Dedifferentiated amniotic fluid mesenchymal stem cell (primary cell): Measurements from ENCODE around the gene EBF3.
"Not testable (repeated sequence)": the region's sequence is repeated elsewhere in the genome, so short reads cannot be mapped to it uniquely, and the experiment has no call there.

ENCODE experiments used
- DNase-seq: peaks from one replicate; pipeline ENCODE4 v3.0.0-alpha.2; 2016; ENCODE audit errors: extremely low spot score

The EBF3 gene

DNA sequence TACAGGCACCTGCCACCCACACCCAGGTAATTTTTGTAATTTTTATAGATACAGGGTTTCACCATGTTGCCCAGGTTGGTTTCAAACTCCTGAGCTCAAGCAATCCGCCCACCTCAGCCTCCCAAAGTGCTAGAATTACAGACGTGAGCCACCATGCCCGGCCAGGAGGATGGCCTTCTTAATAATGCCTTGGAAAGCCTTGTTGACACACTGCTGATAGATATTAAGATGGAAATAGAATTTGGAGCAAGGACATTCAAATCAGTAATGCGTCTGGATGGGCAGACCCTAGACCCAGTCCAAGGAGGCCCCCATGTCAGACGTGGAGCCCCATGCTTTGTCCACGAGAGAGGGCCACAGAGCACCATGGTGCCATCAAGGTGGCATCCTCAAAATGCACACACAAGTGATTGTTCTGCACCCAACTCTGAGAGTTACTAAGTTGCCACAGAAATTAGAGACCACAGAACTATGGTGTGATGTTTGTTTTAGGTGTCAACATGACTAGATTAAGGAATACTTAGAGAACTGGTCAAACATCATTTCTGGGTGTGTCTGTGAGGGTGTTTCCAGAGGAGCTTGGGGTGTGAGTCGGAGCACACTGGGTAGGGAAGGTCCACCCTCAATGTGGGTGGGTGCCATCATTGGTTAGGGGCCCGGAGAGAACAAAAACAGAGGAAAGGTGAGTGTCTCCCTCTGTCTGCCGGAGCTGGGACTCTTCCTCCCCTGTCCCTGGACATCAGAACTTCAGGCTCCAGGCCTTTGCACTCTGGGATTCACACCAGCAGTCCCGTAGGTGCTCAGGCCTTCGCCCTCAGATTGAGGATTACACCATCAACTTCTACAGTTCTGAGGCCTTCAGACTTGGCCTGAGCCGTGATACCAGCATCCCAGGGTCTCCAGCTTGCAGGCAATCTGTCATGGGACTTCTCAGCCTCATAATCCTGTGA, 34.5 kb downstream of the EBF3 start:
- DNase-seq, result no peak

DNA sequence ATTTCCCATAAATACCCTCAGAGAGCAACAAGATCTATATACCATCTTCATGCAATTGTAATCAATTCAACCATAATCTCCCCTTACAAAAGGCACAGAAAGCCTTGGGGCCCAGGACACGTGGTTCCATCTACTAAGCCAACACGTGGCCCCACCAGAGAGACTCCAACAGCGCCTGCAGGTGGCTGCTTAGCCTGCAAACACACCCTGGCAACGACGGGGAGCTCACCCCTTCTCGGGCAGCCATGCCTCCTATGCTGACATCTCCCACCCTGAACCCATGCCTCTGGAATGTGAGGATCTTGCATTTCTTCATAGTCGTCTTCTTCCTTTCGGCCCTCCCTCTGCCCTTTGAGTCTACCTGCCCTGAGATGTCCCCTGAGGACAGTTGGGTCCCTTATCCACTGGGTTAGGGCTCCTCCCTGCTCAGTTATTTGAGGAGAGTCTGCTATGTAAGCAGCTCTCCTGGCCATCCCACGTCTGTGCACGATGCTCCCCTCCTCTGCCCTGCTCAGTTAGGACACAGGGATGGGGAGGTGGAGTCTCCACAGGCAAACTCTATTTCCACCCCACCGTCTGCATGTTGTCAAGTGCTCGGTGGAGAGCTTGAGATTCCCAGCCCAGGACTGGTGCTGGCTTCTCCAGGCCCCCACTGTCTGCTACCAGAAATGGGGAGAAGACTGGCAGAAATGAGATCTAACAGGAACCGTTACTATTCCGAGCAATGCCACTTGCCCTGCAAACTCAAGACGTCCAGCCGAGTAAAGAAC, 36.5 kb downstream of the EBF3 start:
- DNase-seq, result no peak

DNA sequence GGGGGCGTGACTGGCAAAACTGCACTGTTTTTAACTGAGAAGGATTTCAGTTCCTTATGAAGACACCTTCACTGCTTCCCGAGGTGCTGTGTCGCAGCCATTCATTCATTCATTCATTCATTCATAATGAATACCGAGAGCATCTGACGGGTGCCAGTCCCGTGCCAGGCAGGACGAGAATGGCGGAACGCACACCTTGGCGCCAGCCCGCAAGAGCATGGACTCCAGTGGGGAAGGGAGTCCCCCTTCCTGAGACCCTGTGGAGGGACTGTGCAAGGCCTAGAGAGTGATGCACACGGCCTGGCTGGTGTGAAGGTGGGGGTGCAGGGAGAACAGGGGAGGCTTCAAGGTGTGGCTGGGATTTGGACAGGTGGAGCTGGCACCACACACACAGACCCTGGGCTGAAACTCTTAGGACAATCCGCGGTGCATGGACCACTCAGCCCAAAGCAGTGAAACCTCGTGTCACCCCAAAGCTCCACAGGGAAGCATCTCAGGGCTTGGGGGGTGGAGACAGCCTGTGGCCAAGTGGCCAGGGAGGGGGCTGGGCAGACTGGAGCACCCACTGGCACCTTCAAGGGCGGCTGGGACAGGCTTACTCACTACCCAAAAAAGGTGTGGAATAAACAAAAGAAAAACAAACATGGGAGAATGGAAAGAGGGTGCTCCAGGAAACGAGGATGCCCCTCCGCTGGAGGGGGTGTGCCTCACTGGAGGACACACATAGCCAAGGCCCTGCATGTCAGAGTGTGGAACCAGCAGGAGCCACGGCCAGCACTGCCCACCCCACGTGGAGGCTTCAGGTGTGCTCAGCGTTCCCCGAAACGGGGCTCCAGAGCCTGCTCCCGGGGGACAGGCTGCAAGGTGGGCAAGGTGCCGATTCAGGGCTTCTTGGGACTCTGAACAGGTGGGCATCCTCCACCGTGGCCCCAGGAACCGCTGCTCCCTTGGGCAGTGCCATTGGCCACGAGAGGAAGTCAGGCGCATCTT, 37.7 kb downstream of the EBF3 start:
- no peak for DNase-seq

DNA sequence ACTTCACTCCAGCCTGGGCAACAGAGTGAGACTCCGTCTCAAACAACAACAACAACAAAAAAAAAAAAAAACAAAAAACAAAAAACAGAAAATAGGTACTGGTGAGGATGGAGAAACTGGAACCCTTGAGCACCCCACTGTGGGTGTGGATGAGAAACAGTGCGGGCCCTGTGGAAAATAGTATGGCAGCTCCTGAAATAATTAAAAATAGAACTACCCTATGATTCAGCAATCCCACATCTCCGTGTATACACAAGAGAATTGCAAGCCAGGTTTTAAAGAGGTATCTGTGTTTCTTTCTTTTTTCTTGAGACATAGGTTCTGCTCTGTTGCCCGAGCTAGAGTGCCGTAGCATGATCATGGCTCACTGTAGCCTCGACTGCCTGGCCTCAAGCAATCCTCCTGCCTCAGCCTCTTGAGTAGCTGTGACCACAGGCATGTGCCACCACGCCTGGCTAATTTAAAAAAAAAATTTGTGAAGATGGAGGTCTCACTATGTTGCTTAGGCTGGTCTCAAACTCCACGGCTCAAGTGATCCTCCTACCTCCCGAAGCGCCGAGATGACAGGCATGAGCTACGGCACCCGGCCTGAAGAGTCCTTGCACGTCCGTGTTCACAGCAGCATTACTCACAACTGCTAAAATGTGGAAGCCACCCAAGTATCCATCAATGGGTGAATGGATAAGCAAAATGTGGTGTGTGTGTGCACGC, 39.5 kb downstream of the EBF3 start:
- no peak for DNase-seq

DNA sequence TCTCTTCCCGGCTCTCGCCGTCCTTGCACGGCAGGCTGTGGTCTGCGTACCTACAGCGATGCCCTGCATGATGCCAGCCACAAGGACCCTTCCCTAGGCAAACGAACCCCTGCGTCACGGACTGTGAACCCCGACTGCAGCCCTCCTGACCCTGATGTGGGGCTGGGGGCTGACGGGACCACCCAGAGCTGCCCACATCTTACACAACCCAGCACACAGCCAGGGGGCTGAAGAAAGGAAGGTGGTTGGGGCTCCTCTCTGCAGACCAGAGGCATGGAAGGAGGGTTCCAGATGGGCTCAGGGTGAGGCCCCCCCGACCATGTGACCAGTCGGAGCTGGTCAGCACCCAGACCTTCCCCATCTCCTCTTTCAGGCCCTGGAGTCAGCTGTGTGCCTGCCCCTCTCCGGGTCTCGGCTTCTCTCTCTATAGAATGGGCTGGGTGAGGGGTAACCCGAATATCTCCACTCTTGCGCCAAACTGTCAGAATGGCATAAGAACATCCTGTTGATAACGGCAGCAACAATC, 41.4 kb downstream of the EBF3 start:
- no peak for DNase-seq

DNA sequence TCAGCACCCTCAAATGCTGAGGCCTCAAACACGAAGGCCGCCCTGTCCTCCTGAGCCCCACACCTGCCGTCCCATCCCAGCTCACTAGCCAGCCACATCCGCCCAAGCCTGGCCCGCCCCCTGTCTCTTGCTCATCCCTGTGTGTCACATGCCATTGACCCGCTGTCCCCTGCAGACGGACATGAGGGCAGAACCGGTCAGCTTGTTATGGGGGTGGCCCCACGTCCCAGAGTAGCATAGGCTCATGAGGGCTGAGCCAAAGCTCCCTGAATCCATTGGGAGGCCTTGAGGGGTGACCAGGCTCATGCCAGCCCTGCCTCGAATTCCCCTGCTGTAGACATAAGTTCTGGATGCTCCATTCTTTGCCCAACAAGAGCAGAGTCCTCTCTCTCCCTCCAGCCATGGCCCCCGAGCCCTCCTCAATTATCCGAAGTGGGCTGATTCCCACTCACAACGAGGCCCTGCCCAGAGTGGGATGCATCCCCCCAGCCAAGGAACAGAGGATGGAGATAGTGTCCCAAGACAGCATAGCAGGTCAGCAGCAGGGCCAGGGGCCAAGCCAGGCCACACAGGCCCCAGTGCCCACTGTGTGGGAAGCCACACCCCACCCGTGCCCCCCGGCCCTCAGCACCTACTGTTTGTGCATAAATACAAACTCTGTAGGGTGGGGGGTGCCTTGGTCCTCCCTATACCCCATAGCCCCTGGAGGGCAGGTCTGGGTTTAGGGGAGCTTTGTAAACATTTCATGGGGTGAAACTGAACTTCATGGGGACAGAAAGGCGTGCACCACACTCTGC, 42.1 kb downstream of the EBF3 start:
- no peak for DNase-seq

DNA sequence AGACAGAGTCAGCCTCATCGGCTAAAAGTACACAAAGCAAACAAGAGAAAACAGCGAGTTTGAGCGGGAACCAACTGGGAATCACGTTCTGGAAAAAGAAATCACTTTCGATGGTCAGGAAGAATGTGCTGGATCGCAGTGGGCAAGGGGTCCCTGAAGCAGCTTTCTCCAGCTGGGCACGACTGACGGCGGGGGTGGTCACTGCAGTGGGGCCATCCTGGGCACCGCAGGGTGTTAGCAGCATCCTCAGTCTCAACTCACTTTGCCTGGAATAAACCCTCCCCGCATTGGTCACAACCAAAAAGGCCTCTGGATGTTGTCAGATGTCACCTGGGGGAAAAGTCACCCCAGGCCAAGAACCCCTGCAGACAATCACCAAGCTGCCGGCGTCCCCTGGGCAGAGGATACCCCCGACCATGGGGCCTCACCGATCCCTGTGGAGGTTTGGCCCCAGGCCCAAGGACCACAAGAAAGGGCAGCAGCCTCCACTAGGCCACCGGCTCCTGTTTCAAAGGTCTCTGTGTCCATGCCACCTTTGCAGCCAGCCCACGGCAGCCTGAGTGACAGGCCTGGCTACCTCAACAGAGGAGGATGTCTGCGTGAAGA, 42.9 kb downstream of the EBF3 start:
- DNase-seq, result no peak

DNA sequence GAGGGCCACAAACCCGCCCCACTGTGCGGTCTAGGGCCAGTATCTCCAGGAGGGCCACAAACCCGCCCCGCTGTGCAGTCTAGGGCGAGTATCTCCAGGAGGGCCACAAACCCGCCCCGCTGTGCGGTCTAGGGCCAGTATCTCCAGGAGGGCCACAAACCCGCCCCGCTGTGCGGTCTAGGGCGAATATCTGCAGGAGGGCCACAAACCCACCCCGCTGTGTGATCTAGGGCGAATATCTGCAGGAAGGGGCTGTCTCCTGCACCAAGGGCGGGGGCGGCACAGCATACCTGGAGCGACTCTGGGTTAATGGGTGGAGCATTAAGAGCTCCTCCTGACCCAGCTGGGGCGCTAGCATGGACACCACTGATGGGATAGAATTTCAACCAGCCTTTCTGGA, 43.9 kb downstream of the EBF3 start:
- not testable (repeated sequence) for DNase-seq

DNA sequence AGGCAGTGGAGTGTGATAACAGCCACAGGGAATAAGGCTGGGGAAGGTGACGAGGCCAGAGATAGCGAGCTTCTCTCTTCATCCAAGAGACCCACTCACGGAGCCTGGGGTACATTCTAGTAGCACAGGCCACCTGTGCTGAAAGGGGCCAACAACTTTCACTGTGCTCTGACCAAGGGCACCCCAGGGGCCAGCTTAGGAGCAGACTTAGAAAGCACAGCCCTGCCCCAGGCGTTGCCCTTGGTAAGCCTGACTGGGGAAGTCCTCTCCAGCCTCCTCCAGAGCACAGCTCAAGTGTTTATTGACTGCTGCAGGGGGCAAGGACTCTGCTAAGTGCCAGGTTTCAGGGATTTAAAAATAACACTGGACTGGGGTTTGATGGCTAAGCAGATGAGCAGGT, 44.7 kb downstream of the EBF3 start:
- no peak for DNase-seq

DNA sequence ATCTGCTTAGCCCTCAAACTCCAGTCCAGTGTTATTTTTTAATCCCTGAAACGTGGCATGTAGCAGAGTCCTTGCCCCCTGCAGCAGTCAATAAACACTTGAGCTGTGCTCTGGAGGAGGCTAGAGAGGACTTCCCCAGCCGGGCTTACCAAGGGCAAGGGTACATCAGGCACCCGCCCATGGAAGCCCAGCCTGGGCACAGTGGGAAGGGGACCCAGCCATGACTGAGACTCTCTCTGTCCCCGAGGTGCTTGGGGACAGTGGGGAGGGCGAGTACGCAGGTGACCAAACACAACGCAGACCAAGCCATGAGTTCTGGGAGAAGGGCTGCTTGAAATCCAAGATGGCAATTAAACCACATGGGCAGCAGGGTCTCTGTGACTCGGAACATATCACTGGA, 45.2 kb downstream of the EBF3 start:
- no peak for DNase-seq

DNA sequence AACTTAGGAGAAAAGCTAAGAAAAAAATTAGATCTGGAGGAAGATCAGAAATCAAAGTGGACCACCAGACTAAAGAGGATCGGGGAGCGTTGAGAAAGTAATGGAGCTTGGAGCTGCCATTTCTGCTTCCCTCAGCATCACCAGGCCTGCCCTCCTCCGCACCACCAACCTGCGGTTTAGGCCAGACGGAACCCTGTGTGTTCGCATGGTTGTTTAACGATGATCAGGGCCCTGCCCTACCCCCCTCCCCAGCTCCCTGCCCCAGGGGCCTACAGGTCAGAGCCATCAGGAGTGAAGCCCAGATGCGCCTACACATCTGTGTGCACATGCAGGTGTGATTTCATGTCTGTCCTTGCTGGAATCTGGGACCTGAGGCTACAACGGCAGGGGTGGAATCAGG, 45.7 kb downstream of the EBF3 start:
- no peak for DNase-seq

DNA sequence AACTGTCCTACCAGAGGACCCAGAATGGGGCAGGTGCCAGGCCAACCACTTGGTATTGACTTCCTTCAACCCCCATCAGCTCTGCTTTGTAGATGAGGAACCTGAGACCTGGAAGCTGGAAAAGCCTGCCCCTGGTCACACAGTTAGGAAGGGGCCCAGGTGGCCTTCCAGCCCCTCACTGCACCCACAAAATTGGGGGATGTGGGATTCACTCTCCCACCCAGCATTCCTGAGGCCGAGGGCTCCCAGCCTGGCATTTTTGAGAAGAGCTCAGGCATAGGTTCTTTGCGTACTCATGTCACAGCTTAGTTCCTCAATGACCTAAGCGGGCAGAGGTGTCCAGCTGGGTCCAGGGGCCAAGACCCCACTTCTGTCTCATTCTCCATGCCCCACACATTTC, 46.1 kb downstream of the EBF3 start:
- DNase-seq, result no peak

DNA sequence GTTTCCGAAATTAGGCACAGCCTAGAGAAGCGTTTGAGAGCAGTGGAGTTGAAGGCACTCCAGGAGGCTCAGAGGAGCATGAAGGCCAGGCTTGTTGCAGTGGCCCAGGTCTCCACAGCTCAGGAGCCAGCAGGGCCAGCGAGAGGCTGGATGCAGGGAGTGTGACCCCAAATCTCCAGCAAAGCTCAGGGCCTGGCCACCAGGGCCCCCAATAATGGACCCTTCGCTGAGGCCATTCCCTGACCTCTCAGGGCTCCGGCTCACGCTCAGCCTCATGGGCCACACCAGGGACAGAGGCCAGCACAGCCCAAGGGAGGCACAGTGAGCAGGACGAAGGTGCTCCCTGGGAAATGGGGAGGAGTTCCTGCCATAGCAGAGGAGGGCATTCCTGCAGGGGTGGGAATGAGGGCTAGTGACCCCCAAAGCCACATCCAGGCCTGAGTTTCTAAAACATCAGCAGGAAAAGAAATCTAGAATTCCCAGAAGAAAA, 47.5 kb downstream of the EBF3 start:
- no peak for DNase-seq

DNA sequence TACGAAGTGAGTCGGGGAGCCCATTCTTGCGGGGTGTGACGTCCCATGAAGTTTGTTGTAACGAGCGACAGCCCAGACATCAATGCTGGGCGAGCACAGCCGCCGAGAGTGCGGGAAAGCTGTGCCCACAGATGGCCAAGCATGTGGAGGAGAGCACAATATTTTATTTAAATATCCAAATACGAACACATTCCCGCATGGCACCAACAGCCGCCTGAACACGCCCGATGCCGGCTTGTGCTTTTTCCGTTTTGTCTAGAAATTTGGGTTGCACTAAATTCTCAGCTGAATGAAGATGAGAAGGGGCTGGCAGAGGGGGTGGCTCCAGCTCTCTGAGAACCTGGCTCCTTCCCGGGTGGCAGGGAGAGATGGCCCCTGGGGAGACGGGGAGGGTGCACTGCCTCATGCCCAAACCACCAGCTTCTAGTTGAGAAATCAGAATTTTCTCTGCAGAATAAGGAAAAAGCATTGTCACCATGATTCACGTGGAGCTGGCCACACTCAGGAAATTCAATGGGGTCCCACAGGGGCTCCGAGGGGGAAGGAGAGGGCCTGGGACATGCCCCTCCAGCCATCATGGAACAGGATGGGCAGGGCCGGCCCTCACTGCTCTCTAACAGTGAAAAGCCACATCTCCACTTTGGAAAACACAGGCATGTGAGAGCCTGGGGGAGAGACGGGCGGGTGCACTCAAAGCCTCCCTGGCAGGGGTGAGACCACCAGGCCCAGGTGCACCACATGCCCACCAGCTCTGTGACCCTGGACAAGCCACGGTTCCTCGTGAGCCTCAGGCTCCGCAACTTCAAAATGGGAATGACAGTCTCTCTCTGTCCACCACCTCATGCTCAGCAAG, 48.3 kb downstream of the EBF3 start:
- DNase-seq, result no peak

DNA sequence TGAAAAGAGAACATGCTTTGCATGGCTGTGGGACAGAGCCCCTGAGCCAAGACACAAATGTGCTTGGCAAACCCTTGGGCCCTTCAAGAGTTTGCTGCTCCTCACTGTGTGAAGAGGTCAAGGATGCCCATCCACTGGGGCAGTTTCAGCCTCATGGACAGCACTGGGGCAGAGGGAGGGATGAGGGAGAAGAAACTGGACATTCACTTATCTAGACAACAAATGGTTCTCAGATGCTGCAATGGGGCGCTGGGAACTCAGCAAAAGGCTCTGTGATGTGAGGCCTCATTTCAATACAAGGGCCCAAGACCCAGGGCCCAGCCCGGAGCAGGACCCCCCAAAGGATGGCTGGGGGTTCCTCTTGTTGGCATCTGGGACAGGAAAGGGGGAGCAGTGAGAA, 49.1 kb downstream of the EBF3 start:
- no peak for DNase-seq

DNA sequence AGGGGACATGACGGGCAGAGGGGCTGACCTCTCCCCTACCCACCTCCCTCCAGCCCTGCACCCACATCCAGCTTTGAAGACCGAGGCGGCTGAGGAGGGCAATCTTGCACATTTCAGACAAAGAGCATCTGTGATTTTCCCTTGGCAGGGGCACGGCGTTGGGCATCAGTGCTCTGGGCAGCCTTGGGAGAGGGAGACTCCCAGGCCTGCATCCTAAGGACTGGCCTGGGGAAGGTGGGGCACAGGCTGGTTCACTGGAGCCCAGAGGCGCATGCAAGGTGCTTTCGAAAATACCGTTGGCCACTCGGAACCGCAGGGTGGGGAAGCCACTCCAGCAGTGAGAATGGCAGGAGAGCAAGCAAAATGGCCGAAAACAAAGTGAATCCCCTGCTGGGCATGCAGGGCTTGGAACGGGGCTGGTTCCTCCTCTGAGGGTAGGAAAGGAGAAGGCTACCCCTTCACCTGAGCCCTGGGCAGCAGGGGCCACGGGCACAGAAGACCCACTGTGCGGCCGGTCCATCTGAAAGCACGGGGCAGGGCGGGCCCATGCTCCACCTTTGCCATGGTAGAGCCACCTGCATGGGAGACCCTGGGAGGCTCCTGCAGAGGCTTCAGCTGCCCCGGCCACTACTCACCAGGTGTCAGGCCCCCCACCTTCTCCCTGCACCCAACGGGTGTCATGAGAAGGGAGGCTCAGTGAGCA, 49.8 kb downstream of the EBF3 start:
- no peak for DNase-seq

DNA sequence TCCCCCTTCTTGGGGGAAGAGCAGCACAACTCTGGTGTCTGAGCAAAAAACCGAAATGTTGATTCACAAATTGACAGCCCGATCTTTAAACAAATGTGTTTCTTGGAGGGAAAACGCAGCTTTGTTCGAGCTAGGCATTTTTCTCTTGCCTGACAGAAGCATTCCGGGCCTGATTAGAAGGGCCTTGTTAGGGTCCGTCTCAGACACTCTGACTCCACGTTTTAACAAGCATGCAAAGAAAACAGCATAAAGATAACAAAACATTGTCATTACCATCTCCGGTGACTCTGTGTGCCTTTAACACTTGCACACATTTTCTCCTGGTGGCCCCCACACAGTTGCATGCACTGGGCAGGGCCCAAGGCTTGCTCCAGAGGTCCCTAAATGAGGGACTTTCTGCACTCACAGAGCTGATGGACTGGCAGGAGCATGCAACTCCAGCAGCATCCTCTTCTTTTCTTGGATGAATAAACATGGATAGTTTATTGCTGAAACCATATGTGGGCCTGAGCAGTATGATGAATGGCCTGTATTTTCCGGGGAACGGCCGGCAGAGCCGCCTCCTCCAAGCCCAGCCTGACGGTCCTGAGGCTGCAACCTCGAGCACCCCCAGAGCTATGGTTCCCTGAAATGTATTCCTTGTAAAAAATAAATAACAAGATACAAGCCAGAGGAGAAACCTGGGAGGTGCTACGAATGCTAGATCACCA, 50.9 kb downstream of the EBF3 start:
- DNase-seq, result no peak
